HG03135 (cell line): ENCODE results near the gene RPS15.
"Not testable (repeated sequence)": the region's sequence is repeated elsewhere in the genome, so short reads cannot be mapped to it uniquely, and the experiment has no call there.

Experiments used
- ATAC-seq: cut with Tn5 transposase; IDR thresholded peaks from one replicate; pipeline ENCODE4 v1.9.1; 2021; ENCODE audit warnings: mild to moderate bottlenecking, moderate library complexity; ENCODE audit not compliant: unreplicated experiment

RPS15 gene

DNA sequence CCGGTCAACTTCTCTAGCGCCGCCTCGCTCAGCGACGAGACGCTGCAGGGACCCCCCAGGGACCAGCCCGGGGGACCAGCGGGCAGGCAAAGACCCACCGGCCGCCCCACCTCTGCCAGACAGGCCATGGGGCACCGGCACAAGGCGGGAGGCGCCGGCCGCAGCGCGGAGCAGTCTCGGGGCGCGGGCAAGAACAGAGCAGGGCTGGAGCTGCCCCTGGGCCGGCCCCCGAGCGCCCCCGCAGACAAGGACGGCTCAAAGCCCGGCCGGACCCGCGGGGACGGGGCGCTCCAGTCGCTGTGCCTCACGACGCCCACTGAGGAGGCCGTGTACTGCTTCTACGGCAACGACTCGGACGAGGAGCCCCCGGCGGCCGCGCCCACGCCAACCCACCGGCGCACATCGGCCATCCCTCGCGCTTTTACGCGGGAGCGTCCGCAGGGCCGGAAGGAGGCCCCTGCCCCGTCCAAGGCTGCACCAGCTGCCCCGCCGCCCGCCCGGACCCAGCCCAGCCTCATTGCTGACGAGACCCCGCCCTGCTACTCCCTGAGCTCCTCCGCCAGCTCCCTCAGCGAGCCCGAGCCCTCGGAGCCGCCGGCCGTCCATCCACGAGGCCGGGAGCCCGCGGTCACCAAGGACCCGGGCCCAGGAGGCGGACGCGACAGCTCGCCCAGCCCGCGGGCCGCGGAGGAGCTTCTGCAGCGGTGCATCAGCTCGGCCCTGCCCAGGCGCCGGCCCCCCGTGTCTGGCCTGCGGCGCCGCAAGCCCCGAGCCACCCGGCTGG, 29.5 kb downstream of the RPS15 start:
- no peak for ATAC-seq

DNA sequence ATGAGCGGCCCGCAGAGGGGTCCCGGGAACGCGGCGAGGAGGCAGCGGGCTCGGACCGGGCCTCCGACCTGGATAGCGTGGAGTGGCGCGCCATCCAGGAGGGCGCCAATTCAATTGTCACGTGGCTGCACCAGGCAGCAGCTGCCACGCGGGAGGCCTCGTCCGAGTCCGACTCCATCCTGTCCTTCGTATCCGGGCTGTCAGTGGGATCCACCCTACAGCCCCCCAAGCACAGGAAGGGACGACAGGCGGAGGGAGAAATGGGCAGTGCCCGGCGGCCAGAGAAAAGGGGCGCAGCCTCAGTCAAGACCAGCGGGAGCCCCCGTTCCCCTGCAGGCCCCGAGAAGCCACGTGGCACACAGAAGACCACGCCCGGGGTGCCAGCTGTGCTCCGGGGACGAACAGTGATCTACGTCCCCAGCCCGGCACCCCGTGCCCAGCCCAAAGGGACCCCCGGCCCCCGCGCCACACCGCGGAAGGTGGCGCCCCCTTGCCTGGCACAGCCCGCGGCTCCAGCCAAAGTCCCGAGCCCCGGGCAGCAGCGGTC, 30.2 kb downstream of the RPS15 start:
- ATAC-seq: no peak

DNA sequence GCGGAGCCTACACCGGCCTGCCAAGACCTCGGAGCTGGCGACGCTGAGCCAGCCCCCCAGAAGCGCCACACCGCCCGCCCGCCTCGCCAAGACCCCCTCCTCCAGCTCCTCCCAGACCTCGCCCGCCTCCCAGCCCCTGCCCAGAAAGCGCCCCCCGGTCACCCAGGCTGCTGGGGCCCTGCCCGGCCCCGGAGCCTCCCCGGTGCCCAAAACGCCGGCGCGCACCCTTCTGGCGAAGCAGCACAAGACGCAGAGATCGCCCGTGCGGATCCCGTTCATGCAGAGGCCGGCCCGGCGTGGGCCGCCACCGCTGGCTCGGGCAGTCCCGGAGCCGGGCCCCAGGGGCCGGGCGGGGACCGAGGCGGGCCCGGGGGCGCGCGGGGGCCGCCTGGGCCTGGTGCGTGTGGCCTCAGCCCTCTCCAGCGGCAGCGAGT, 30.6 kb downstream of the RPS15 start:
- ATAC-seq: no peak

DNA sequence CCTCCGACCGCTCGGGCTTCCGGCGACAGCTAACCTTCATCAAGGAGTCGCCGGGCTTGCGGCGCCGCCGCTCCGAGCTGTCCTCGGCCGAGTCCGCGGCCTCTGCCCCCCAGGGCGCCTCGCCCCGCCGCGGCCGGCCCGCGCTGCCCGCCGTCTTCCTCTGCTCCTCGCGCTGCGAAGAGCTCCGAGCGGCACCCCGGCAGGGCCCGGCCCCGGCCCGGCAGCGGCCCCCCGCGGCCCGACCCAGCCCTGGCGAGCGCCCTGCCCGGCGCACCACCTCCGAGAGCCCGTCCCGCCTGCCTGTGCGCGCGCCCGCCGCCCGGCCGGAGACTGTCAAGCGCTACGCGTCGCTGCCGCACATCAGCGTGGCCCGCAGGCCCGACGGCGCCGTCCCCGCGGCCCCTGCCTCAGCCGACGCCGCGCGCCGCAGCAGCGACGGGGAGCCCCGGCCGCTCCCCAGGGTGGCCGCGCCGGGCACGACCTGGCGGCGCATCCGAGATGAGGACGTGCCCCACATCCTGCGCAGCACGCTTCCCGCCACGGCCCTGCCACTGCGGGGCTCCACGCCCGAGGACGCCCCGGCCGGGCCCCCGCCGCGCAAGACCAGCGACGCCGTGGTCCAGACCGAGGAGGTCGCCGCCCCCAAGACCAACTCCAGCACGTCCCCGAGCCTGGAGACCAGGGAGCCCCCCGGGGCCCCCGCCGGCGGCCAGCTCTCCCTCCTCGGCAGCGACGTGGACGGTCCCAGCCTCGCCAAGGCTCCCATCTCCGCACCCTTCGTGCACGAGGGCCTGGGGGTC, 31.3 kb downstream of the RPS15 start:
- ATAC-seq: no peak

DNA sequence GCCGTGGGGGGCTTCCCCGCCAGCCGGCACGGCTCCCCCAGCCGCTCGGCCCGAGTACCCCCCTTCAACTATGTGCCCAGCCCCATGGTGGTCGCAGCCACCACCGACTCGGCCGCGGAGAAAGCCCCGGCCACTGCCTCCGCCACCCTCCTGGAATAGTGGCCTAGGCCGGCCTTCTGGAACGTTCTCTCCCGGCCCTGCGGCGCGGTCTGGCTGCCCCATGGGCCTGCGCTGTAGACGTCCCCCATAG, 31.8 kb downstream of the RPS15 start:
- no peak for ATAC-seq

DNA sequence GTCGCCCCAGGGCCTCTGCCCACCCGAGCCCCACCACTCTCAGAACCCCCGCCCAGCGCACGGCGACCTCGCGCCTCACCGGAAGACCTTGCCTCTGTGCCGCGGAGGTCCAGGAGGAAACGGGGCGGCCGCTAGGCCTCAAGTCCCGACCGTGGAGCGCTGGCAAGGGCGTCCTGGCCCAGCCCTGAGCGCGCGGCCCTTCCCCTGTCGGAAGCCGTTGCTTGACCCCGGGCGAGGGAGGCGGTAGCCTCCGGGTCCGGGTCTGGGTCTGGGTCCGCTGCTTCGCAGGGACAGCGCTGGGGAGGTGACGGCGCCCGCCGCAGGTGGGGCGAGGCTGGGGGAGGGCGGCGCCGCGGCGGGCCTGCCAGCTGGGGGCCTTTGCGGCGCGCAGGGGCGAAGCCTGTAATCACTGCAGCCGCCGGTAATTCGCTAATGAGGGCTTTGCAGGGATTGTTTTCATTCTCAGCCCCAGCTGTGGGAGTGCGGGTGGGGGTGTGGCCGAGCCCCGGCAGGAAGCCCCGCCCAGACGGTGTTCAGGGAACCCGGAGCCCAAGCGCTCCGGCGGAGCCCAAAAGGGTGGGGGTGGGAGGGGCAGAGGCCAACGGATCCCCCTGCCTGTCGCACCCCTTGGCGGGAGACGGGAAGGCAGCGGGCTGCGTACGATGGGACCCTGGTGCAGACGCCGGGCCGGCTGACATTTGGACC, 32.3 kb downstream of the RPS15 start:
- ATAC-seq: no peak

DNA sequence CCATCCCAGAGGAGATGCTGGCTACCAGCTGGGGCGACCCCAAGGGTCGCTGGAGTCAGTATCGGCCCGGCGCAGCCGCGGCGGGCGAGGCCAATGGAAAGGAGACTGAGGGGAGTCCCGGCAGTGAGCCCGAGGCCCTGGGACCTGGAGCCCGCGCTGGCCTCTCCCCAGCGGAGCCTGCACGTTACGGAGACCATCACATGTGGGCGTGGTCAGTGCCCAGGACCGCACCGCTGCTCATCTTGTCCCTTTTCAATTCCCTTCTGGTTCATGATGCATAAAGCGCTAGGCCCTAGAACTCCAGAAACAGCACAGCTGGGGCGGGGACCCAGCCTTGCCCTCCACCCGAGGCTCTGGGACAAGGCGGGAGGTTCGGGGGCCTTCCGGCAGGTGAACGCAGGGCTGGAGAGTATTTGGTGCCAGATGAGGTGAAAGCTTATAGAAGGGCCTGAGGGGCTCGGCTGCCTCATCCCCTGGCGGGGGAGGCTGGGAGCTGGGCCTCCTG, 32.9 kb downstream of the RPS15 start:
- ATAC-seq: no peak

DNA sequence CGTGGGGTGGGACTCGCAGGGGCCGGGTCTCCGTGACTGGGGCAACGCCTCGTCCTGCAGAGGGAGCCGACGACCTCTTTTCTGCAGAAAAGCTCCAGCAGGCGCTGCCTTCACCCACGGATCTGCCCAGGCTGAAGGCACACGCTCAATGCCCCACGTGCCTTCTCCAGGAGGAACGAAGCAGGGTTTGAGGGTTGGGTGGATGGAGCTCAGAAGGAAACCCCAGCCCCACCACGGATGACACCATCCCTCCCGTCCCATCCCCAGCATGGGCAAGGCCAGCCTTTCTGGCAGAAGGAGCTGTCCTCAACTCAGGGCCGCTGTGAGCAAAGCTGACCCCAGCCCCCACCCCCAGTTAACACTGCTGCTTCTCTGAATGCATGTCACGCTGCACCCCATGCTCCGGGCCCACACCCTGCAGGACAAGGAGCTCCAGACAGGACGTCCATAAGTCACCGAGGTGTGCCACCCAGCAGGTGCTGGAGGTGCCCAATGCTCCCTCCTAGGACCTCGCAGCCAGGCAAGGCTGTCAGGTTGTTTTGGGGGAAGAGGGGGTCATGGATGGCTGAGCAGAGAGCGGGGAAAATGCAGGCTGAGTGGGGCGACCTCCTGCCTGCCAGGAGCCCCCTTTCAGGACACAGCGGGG, 33.4 kb downstream of the RPS15 start:
- no peak for ATAC-seq

DNA sequence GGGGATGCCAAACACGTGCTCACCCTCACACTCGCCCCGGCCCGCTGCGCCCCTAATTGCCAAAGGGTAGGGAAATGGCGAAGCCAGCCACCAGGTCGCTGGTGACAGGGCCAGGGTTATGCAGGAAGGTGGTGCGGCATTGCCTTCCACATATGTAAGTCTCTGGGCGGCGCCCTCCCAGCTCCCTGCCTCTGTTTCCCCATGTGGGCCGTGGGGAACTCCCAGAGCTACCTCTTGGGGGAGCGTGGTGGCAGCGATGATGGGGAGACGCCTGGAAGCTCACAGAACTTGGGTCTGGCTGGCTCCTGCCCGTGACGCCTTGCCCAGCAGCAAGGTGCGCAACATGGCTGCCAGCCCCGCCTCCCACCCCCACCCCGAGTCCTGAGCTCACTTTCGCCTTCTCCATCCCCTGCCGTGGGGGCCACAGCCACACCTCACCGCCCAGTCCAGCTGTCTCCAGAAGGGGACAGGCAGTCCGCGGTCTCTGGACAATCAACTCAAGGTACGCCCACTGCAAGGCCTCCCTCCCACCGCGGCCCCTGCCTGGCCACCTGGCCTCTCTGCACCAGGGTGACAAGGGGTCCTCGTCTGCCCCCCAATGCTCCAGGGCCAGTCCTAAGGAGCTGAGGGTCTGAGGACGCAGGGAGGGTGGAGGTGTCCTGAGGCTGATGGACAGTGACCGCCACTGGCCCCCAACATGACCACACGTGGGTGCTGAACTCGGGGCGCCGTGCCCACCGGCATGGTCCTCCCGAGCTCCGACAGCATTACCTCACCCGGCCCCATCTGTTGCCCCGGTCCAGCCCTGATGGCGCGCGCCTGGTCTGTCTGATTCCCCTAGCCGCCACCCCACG, 34.3 kb downstream of the RPS15 start:
- no peak for ATAC-seq

DNA sequence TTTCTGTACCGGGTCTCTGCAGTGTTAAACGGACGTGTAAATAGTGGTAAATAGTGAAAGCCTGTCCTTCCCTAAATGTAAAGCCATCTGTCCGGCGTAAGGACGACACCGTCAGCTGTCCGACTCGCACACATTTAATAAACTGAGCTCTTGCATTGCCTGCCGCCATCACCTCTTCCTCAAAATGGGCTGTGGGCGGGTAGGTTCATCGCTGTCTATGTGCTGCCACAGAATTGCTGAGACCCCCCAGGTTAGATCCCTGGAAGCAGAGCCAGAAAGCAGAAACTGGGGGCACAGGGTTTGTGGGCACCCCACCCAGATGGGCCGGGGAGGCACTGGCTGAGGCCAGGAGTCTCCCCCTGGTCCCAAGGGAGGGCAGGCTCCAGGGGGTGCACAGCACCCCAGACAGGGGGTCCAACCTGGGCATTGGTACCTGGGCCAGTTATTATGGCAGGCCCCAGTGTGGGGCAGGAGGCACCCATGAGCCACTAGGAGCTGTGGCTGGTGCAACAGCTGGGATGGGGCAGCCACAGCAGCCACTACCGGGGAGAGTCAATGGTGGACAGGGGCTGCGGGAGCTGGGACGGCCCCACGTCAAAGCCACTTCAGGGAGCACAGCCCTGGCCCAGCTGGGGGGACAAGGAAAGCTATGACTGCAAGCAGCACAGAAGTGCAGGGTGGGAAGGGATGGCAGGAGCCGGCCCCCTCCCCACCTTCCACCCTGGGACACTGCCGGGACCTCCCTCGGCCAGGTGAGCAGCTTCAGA, 35.1 kb downstream of the RPS15 start:
- no peak for ATAC-seq

DNA sequence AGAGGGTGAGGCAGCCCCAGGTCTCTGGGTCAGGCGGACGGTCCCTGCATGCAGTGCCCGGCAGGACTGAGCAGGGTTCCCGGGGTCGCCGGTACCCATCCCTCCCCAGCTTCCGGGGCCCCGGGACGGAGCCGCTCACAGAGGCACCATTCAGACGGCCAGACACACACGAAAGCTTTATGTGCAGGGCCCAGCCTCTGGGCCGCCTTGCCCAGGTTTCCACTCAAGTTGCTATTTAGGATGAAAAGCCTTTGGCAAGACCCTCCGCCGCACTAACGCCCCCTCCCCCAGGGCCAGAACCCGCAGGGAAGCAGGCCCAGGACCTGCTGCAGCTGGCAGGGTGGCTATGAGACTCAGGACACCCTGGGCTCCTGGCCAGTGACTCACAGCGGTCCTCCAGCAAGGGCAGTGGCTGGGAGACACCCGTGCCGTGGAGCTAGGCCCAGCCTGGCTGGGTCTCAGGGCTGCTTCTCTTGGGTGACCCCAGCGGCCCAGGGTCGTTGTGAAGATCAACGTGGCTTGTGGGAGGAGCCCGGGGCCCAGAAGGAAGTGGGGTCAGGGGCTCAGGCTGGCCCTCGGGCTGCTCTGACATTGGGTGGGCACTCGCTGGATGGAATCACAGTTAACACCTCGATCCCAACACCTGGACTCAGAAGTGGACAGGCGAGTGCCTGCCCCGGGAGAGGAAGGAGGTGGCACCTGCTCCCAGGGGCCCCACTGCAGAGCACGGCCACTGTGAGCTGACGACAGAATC, 36.0 kb downstream of the RPS15 start:
- no peak for ATAC-seq

DNA sequence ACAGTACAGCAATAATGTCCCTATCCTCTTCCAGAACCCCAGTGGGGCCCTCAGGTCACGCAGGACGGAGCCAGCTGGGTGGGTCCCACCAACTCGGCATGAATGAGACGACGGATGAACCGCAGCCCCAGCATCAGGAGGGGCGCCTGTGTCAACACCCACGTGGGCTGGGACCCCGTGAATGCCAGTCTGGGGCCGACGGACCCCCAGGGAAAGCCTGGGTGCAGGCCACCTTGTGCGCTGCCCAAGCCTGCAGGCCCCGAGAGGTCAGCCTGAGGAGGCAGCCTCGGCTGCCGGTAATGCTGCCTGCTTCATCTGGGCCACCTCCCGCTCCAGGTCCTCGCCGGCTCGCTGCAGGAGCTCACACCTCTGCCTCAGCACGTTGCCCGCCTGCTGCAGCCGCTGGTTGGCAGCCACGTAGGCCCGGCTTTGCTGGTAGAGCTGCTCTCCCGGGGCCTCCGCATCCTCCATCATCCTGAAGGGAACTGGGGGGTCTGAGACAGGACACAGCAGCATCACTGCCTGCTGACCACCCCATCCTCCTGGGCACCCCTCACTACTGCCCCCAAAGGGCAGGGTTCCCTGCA, 36.7 kb downstream of the RPS15 start:
- no peak for ATAC-seq

DNA sequence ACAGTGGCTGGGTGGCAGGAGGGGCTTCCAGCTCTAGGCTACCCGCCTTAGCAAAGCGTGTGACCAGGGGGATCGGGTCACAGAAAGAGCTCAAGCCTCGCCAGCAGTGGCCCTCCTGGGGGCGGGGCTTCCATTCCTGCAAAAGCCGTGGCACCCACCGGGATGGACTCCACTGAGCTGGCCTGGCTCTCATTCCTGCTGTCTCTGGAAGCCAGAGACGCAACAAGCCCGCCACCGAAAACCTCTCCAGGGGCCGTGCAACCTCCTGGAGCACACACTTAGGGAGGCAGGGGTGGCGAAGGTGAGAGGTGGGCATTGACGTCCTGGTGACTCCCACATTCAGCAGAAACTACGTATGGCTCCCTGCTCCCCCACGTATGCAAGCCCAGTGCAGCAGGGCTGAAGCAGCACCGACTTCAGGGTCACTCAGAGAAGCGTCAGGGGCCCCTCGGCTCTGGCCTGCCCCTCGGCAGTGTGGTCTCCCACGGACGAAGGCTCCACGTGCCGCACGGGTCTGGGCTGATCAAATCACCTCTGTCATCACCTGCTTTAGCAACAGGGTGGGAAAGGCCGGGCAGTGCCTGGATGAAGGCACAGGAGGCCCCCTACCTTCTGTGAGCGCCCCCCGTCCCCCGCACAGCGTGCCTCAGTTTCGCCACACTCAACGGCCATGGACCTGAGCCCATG, 37.7 kb downstream of the RPS15 start:
- no peak for ATAC-seq

DNA sequence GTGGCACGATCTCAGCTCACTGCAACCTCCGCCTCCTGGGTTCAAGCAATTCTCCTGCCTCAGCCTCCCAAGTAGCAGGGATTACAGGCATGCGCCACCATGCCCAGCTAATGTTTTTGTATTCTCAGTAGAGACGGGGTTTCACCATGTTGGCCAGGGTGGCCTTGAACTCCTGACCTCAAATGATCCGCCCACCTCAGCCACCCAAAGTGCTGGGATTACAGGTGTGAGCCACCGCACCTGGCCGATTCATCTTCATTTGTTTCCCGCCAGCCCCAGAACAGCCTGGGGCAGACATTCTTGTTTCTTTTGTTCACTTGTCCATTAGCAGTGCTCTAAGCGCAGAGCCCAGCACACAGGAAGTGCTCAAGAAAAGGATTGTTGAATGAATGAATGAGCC, 38.9 kb downstream of the RPS15 start:
- not testable (repeated sequence) for ATAC-seq

DNA sequence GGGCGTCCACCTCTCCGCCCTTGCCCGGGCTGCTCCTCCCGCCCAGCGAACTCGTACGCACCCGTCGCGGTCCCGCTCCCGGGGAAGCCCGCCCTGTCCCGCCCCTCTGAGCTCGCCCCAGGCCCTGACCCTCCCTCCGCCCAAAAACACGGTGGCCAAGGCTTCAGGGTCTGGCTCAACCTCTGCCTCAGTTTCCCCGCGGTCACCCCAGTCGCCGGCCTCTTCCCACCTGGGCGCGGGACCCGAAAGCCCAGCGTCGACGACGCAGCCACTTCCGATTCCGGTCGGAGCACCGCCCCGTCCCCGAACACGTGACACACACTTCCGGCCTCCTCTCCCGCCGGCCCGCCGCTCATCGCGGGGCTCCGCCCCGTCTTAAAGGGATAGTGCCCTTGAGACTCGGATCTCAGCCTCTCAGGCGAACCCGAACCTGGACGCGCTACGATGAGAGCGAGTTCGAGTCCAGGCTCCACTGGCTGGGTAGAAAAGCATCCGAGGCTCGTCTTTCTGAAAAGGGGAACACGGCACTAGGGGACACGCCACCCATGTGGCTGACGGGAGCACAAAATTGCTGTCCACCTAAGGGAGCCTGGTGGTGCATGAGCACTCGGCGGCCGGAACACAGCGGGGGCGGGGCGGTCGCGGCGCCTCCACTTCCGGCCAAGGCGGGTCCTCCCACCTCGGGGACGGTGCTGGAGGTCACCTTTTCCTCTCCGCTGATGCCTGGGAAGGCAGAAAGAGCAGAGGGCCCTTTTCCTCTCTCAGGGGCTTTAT, 40.9 kb downstream of the RPS15 start, which contains the start of gene C19orf25:
TSS of gene C19orf25 (minus strand) at position 282 of the 774 bp plus-strand sequence. CDS start 312 bp downstream, outside the sequence.
- ATAC-seq: peak; percentile 87

DNA sequence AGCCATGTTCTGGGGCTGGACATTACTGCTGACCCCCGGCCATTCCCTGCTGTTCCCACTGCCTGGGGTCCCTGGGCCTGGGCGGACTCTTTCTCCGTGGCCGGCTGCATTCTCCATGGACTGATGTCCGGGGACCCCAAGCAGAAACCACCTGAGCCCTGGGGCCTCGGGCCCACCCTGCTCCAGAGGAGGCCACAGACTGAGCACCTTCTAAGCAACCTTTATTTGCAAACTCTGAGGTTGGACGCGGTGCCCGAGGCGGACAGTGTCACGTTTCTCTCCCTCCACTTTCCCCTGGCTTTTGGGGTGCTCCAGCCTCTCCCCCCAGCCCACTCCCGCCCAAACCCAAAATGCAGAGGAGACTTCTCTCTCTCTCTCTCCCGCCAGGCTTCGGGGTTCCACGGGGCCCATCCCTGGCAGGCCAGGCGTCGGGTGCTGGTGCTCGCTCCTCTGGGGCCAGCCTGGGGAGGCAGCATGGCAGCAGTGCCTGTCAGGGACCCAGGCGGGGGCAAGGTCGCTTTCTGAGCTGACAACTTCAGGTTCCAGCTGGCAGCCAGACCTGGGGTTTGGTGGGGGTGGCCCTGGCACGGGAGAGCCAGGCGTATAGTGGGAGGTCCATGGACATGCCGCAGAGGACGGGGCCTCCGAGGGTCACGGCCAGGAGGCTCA, 43.2 kb downstream of the RPS15 start:
- ATAC-seq: no peak
